Inflammatory macrophage treated with lipopolysaccharide for 4 hours (primary cell): ENCODE measurements around the gene ST3GAL6.

Experiments used
- DNase-seq: peaks from one replicate; pipeline ENCODE4 v3.0.0-alpha.2; 2020

The ST3GAL6 gene

GRCh38 chr3:98778383-98778782, 15.2 kb downstream of the ST3GAL6 start:
- DNase-seq = peak; percentile 82

GRCh38 chr3:98778852-98779413, 15.8 kb downstream of the ST3GAL6 start:
- peak; percentile 91 for DNase-seq

GRCh38 chr3:98779541-98780335, 16.6 kb downstream of the ST3GAL6 start:
- no peak for DNase-seq

- peak; percentile 21 for DNase-seq
Measured at GRCh38 chr3:98780343-98780742, 17.2 kb downstream of the ST3GAL6 start.

- no peak for DNase-seq
Measured at GRCh38 chr3:98782824-98783500, 19.8 kb downstream of the ST3GAL6 start.

GRCh38 chr3:98784042-98784441, 20.9 kb downstream of the ST3GAL6 start:
- no peak for DNase-seq

- DNase-seq = peak; percentile 19
Measured at GRCh38 chr3:98784666-98785600, 21.8 kb downstream of the ST3GAL6 start.

GRCh38 chr3:98786364-98787006, 23.3 kb downstream of the ST3GAL6 start:
- peak; percentile 65 for DNase-seq

- DNase-seq = no peak
Measured at GRCh38 chr3:98787181-98787580, 24.0 kb downstream of the ST3GAL6 start.

GRCh38 chr3:98788651-98789050, 25.5 kb downstream of the ST3GAL6 start:
- no peak for DNase-seq

GRCh38 chr3:98791341-98792325, 28.5 kb downstream of the ST3GAL6 start:
- DNase-seq = no peak

GRCh38 chr3:98793971-98794370, 30.8 kb downstream of the ST3GAL6 start:
- DNase-seq = no peak

- DNase-seq = no peak
Measured at GRCh38 chr3:98796334-98796733, 33.2 kb downstream of the ST3GAL6 start.

GRCh38 chr3:98797905-98798304, 34.8 kb downstream of the ST3GAL6 start:
- DNase-seq = no peak

GRCh38 chr3:98798820-98799219, 35.7 kb downstream of the ST3GAL6 start:
- no peak for DNase-seq

GRCh38 chr3:98799479-98799878, 36.3 kb downstream of the ST3GAL6 start:
- DNase-seq = no peak

- DNase-seq = no peak
Measured at GRCh38 chr3:98800401-98800800, 37.3 kb downstream of the ST3GAL6 start.

GRCh38 chr3:98801043-98801747, 38.1 kb downstream of the ST3GAL6 start:
- DNase-seq = no peak

GRCh38 chr3:98805571-98805970, 42.4 kb downstream of the ST3GAL6 start:
- DNase-seq = no peak

GRCh38 chr3:98806521-98806920, 43.4 kb downstream of the ST3GAL6 start:
- peak; percentile 20 for DNase-seq
